SK-N-SH treated with all-trans-retinoic acid at 6 μM for 48 hours (cell line): ENCODE measurements around the gene SMARCC1.

Experiments used
- CREB5 ChIP-seq: fragments of 250-450 bp; sonication (Bioruptor Pico); IDR thresholded peaks from 2 replicates; pipeline ENCODE4 v1.5.1; 2020; ENCODE audit warnings: low read depth, mild to moderate bottlenecking, moderate library complexity
- CSDC2 ChIP-seq: fragments of 250-450 bp; sonication (Bioruptor Pico); IDR thresholded peaks from 2 replicates; pipeline ENCODE4 v1.5.0; 2020; ENCODE audit warnings: mild to moderate bottlenecking, moderate library complexity
- ZFP30 ChIP-seq: fragments of 450-650 bp; formaldehyde crosslinking; IDR thresholded peaks from 2 replicates; pipeline ENCODE4 v1.5.0; 2022; ENCODE audit warnings: mild to moderate bottlenecking, moderate library complexity
- ZNF565 ChIP-seq: fragments of 450-650 bp; formaldehyde crosslinking; conservative IDR thresholded peaks from 2 replicates; pipeline ENCODE4 v1.5.0; 2020; ENCODE audit warnings: low read depth, mild to moderate bottlenecking, moderate library complexity
- TF ChIP-seq, protein P1 (sequence below): fragments of 250-450 bp; sonication (Bioruptor Pico); IDR thresholded peaks from 2 replicates; pipeline ENCODE4 v1.8.0; 2020; ENCODE audit warnings: mild to moderate bottlenecking, moderate library complexity, borderline replicate concordance

DNA sequence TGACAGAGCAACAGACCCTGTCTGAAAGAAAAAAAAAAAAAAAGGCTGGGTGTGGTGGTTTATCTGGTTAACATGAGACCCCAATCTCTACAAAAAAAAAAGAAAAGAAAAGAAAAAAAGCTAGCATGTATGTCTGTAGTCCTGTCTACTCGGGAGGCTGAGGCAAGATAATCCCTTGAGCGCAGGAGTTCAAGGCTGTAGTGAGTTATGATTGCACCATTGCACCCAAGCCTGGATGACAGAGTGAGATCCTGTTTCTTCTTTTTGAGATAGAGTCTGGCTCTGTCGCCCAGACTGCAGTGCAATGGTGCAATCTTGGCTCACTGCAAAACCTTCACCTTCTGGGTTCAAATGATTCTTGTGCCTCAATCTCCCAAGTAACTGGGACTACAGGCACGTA is 12.9 kb upstream of the SMARCC1 start:
- TF ChIP-seq, protein P1, sequence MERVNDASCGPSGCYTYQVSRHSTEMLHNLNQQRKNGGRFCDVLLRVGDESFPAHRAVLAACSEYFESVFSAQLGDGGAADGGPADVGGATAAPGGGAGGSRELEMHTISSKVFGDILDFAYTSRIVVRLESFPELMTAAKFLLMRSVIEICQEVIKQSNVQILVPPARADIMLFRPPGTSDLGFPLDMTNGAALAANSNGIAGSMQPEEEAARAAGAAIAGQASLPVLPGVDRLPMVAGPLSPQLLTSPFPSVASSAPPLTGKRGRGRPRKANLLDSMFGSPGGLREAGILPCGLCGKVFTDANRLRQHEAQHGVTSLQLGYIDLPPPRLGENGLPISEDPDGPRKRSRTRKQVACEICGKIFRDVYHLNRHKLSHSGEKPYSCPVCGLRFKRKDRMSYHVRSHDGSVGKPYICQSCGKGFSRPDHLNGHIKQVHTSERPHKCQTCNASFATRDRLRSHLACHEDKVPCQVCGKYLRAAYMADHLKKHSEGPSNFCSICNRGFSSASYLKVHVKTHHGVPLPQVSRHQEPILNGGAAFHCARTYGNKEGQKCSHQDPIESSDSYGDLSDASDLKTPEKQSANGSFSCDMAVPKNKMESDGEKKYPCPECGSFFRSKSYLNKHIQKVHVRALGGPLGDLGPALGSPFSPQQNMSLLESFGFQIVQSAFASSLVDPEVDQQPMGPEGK (CRISPR knock-in tag) = no peak
- TF ChIP-seq ZNF565 (CRISPR knock-in tag) (no peak), CREB5 (CRISPR knock-in tag) (no peak), ZFP30 (CRISPR knock-in tag) (no peak), CSDC2 (no peak)
